GM18502 (cell line): ENCODE results near the gene NTM.

Experiments used
- ATAC-seq: cut with Tn5 transposase; IDR thresholded peaks from one replicate; pipeline ENCODE4 v1.9.1; 2021; ENCODE audit warnings: mild to moderate bottlenecking; ENCODE audit not compliant: unreplicated experiment, poor library complexity

NTM gene

DNA sequence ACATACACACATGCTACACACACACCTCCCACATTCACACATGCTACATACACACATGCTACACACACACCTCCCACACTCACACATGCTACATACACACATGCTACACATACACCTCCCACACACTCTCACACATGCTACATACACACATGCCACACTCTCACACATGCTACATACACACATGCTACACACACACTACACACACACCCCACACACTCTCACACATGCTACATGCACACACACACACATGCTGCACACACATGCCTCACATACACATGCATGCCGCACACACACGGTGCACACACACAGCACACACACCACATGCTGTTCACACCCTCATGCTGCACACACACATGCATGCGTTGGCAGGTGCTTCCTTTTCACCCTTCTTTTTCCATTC lies 495.4 kb downstream of the NTM start:
- ATAC-seq: no peak

DNA sequence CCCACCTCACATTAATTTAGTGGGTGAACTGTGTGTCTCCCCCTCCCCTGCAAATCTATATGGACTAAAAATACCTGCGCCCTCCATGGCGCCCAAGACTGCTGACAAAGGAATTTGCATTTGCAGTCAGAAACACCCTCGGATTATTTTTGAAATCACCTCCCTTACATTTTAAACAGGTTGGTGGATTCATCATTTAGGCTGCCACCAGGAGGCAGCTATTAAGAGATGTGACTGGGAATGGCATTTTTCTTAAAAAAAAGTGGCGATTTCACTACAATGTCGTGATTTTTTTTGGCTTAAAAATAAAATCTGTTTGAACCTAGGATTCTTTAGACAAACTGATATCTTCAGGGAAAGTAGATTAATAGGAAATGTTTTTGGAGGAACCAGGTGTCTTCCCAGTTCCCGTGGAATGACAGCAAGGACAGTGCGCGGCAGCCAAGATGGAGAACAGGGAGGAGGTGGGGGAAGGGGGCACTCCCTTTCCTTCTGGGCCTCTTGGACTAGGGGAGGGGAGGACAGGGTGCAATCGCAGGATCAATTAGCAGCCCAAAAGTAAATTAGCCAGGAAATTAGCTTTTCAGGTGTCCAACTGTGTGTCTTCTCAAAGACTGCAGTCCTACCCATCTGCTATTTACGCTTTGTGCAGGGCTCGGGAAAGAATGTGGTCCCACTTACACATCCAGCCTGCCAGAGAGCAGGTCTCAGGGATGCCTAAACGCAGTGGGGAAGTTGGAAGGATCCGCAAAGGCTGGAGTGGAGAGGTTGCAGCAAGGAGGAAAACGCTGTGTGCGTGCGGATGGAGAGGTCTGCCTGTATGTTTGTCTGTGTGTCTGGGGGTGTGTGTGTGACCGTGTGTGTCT lies 496.4 kb downstream of the NTM start:
- ATAC-seq: no peak

DNA sequence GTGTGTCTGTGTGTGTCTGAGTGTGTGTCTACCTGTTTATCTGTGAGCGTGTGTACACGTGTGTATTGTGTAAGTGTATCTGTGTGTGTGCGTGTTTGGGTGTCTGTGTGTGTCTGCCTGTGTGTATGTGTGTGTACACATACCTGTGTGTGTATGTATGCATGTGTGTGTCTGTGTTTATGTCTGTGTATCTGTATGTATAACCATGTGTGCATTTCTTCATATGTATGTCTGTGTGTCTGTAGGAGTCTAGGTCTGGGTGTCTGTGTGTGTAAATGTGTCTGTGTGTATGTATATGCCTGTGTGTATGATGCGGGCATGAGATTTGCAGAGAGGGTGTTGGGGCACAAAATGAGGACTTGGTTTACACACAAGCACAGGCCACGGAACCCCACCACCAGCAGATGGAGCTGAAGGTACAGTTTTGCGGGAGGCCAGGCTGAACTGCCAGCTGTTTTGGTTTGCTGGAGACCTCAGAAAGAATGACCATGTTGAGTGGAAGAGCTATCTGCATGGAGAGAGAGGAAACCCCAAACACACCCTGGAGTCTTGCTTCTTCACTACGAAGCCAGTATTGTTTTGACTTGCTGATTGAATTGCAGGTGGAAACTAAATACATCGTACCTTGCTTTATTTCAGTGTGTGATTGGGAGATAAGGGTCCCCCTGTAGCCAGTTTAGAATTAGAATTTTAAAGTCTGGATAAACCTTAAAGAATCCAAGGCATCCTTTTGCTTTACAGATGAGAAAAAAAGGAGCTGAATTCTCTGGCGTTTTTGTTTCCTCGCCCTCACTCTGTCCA lies 497.2 kb downstream of the NTM start:
- peak; percentile 89 for ATAC-seq

DNA sequence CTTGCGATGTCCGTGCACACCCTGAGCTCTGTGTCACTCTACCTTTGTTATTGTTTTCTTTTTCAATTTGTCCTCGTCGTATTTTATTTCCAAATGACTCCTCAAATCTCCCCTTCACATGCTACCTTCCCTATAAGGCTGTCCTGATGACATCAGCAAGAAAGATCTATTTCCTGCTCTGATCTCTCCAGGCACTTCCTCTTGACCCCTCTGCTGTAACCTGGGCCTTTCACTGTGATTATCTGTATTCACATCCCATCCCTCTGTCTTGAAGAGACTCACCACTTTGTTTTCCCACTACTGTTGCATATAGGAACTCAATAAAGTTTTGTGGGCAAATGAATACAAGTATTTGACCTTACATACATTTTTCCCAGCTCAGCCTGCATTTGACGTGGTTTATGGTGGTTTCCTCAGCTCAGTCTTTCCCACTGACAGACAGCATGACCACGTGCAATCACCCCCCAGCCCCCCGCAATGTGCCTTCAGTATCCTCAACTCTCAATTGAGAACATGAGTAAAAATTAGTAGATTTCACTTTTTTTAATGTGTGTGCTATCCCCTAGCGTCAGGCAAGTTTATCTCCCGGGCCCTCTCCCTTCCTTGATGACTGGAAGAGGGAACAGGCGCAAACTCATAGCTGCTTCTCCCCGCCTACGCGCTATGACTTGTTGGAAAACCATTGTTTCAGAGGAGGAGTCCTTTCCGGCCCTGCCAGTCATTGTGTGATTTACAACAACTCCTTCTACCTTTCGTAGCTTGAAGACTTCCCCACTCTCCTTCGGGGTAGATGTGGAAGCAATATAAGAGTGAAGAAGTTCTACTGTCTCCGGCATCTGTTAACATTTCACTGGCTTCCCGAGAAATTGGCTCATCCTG lies 498.5 kb downstream of the NTM start:
- no peak for ATAC-seq

DNA sequence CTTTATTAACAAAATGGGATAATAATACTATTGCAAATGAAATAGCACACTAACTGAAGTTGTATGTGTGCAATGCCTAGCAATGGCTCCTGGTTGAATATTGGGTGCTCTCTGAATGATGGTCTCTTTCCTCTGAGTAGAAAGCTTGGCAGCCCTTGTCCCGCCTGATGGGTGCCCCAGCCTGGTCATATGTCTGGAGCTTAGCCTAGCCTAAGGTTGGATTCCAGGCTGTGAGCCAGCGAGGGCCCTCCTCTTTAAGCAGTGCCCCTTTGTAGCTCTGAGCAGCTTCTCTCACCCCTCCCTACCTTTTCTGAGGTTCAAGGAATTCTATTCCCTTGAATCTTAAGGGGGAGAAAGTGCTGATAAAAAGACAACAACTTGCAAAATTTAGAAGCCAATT lies 499.9 kb downstream of the NTM start:
- ATAC-seq: no peak

DNA sequence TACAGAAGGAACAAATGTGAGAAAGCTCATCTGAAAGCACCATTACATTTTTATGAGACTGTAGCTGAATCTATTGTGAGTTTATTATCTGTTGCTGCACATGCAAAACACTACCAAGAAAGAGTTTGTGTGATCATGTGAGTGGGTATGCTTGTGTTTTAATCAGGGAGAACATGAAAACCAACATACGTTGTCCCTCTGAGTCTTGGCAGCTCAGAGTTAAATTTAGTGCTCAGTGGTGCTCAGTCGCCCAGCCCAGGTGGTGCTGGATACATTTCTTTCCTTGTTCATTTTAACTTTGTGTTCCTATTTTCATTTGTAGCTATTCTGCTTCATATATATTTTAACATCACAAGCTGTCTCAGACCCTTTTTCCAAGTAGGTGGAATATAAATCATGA lies 500.6 kb downstream of the NTM start:
- ATAC-seq: no peak

DNA sequence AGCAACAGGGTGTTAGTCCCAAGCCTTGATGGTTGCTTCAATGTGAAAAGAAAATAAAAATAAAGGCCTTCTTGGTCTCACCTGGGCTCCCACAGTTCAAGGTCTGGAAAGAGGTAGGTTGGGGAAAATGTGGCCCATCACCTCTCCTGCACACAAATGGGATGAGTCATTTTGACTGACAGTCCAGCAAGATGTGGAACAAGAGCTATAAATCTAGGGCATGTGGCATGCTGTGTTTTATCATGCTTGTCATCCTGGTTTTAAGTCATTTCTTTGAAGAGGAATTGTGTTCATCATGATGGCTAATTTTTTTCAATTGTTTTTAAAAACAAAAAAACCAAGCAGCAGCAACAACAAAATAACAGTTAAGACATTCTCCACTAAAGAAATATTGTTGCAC lies 503.7 kb downstream of the NTM start:
- no peak for ATAC-seq

DNA sequence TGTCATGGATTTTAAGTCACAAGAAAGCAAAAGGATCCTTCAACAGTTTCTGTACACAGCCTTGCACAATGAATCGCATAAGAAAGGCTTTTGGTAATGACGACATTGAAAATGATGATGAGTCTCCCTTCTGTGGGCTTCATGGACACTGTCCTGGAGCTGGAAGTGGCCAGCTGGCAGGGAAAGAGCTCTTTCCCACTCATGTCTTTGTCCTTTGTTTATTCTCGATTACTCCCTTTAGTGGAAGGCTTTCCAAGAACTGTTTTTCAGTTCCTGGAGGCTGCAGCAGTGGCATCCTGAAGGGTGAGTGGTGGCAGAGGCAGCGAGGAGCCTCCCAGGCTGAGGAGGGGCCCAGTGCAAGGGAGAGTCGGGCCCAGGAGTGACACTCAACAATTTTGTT lies 505.2 kb downstream of the NTM start:
- no peak for ATAC-seq

DNA sequence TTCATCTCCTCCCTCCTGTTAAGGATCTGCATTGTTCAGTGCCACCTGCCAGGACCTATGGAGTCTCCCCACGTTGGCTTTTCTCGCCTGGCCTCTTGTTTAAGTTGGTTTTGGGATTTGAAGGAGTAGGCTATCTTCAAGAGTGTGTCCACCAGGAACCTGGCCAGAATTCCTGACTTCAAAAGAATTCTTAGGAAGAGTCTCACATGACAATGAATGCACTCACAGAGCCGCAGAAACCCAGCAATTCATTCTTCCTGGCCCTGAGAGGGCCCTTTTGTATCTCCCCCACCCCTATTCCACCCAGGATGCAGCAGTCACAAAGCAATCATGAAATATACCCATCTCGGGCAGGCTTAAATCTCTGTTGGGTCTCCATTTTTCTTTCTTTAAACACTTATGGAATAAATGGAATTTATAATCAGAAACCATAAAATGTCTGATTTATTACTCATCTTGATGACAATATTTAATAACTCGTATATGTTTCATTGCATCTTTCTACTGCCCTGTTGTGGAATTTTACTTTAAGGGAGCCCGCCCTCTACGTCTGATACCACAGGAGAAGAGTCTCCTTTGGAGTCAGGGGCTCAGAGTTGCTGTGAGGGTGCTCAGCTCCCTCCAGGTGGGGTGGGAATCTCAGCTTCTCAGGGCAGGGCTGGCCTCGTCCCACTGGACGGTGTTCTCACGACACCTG lies 507.0 kb downstream of the NTM start:
- no peak for ATAC-seq

DNA sequence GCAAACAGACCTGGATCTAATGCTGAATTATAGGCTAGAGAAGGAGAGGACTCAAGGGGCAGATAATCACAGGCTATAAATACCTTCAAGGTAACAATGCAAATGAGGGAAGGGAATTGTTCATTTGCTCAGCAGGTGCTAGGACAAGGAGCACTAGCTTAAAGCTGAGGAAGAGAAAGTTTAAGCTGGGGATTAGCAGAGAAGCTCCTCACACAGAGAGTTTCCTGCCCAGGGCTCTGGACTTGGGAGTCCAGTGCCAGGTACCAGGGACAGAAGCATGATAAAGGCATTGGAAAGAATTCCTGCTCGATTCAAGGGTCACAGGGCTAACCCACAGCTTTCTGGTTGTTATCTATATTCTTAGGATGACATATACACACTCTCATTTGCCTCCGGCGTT lies 509.9 kb downstream of the NTM start:
- ATAC-seq: no peak

DNA sequence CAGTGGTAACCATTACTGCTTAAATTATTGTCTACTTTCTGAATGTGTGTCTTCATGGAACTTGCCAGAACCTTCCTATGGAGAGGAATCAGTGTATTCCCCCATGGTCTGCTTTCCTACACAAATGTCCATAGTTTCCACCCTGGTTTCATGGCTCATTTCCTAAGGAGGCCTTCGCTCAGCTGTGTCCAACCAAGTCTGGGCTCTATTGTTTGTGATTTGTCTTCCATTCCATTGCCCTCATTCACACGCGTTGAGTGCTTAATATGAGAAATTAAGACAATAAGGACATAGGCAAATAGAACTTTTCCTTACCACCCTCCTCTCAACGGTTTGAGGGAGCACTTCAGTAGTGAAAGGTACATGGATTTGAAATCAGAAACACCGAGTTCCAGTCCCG lies 510.6 kb downstream of the NTM start:
- no peak for ATAC-seq

DNA sequence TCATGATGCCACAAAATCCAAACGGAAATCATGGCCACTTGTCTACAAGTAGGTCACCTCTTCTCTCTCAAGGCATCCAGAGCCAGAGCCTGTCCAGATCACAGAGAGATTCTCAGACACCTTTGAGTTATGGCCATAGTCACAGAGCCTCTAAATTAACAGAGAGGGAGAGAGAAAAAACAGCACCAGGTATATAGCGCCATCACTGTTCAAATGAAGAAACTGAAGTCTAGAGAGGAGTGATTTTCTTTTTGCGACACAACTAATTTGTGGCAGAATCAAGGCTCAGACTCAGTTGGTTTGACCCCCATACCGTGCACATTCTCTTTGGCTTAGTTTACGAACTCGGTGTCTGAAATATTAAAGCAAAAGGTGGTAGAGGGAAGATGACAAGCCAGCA lies 512.9 kb downstream of the NTM start:
- no peak for ATAC-seq

DNA sequence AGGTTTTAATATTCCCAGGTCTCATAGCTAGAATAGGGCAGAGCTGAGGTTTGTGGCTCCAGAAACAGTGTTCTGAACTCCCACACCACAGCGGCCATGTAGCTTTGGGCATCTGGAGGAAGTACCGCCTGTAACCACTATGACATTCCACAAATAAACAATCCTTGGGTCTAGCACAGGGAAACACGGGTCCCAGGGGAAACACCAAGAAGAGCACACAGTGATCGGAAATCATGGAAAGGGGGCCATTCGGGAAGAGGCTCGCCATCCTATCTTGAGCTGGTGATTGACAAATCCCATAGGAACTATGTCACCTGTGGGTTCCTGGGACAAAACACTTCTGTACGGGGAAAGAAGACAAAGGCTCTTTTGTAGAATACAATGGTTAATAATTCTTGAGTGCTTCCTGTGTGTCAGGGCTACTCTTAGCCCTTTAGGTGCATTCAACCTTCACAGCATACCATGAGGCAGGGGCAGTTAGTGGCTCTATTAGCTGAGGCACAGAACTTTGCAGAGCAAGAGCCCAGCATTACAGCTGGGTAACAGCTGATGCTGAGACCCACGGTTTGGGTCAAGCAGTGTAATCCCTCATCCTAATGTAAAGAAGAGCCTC lies 514.2 kb downstream of the NTM start:
- no peak for ATAC-seq

DNA sequence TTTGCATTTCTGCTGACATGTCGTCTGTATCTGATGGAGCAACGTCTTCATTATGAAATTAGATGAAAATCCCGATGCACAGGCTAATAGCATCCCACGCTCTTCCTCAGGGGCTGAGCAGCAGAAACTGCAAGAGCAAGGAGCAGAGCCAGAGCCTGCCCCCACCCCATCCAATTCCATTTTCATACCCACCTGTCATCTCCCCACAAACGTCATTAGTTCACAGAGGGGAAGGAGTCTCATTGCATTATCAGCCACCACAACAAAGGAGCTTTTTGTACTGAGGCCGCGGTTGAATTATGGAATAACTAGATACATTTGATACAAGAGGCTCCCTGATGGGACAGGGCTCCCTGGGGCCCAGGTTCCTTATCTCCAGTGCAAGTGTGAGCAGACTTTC lies 515.0 kb downstream of the NTM start:
- ATAC-seq: no peak

DNA sequence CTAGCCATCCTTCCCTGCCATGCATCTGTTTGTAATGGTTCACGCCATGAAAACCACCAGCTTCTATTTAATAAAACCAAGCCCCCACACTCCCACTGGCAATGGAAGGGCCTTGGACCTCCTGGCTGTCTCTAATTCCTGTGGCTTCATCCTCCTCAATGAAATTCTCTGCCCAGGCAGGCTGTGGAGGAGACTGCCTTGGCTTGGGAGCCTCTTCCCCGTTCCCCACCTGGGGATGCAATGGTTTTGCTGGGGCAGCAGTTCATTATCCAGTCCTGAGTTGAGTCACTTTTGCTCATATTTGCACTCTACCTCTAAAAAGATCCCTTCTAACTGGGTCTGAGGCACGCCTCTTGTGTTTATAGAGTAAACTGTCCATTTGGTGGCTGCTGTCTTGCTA lies 515.8 kb downstream of the NTM start:
- no peak for ATAC-seq

DNA sequence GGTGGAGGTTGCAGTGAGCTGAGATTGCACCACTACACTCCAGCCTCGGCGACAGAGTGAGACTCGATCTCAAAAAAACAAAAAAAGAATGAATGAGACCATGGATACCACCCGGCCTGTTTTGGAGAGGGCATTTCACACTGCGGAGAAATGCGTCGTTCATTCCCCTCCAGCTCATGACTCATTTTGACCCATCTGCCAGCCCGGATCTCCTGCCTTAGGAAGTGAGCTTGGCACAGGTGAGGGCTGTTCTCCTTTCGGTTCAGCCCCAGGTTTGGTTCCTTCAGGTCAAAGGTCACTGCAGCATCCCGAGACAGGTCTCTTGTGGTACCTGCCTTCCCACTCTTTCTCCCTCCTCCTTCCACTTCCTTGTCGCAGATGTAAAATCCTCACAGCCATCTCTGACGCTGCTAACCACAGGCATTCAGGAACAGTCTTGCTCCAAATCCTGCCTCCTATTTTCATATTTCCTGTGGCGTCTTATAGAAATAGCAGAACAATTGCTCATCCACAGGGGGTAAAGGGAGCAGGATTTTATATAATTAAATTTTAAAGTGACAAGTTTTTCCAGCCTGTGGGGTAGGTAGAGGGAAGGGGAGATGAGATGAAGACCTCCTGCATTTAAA lies 517.9 kb downstream of the NTM start:
- ATAC-seq: no peak

DNA sequence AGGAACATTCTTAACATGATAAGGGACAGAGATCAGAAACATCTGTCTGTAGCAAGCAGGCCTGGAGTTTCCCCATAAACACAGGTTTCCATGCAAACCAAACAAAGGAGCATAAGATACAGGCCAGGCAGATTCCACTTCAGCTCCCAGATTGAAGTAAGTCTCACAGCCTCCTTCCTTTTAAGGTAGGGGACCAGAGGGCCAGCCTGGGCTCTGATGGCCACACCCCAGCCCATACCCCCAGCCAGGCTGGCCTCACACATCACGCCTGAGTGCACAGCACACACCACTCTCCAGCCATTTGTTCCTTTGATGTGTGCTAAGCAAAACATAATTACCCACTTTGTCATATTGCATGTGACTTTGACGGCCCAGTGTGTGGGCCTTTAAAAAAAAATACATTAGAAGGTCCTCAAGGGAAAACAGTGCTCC lies 518.7 kb downstream of the NTM start:
- ATAC-seq: no peak

DNA sequence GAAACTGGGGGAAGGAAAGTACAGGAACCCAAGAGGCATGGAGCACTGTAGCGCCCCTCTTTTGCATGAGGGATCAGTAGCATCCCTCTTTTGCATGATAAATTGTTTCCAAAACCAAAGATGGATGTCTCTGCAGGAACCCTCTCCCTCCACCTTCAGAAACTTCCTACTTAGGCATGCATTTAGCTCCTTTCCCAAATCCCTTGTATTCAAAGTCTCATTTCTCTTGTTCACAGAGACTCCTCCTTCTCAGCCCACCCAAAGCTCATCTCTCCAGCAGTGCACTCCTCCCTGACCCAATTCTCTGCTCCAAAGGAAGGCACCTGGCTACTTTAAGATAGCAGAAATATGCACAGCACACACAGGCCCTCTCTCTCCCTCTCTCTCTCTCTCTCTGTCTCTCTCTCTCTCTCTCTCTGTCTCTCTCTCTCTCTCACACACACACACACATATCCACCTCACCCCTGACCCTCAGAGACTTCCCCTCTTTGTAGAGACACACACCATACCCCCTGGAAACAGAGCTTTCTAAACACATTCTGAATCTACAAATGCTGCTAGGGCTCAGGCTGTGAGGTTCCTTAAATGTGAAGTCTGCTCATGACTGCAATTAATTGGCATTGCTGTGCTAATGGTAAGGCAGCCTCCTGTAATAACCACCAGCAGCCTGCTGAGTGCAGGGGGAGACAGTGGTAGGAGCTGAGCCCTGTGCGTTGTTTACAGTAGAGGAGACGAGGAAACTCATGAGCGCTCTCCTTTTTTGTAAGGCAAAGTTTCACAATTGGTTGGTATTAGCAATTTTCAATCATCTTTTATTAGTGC lies 519.6 kb downstream of the NTM start:
- no peak for ATAC-seq
